ENCODE measurements around the gene CACNA2D3.

Gene CACNA2D3

DNA sequence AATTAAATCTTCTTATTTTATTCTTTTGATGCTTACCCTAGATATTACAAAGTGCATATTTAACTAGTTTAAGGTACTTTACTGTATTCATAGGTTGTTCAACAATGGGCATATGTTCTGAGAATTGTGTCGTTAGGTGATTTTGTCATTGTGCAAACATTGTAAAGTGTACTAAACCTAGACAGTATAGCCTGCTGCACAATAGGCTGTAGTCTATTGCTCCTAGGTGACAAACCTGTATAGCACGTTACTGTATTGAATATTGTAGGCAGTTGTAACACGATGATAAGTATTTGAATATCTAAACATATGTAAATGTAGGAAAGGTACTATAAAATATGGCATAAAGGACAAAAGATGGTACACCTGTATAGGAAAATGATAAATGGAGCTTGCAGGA is 100.7 kb downstream of the CACNA2D3 start:
- no peak for DNase-seq

DNA sequence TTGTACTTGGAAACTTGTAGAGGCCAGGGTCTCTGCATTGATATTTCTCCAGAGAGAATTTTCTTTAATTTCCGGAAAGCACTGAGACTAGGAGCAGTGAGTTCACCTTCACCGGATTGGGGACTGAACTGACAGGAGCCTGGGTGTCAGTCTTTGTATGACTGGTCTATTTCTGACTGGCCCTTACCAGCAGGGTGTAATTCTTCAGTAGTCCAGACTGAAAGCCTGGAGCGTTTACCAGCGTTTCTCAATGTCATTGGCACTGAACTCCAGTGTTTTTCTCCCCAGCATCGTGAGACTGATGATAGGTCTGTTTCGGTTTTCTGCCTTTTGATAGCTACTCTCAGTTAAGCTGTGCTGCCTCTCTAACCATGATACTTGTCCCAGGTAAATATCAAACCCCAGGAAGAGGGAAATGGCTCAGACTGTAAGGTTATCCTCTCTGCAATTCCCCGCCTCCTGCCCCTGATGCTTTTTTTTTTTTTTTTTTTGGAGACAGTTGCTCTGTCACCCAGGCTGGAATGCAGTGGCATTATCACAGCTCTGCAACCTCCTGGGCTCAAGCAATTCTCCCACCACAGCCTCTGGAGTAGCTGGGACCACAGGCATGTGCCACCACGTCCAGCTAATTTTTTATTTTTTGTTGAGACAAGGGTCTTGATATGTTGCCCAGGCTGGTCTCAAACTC is 103.6 kb downstream of the CACNA2D3 start:
- DNase-seq = no peak

DNA sequence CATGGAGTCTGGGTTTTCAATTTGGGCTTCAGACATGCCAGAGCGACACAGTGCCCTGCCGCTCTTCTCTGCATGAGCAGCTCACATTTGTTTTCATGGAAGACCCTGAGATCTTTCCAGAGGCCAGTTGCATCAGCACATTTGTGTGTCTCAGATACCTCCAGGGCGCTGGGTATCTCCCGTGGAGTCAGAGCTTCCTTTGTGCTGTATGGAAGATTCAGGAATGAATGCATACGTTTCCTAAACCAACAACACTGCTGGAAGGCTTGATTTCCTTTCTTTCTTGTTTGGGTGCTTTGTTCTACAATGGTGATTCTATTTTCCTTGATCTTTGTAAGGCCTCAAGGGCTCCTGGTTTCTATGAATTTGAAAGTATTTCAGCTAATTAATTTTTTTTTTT is 106.5 kb downstream of the CACNA2D3 start:
- no peak for DNase-seq

DNA sequence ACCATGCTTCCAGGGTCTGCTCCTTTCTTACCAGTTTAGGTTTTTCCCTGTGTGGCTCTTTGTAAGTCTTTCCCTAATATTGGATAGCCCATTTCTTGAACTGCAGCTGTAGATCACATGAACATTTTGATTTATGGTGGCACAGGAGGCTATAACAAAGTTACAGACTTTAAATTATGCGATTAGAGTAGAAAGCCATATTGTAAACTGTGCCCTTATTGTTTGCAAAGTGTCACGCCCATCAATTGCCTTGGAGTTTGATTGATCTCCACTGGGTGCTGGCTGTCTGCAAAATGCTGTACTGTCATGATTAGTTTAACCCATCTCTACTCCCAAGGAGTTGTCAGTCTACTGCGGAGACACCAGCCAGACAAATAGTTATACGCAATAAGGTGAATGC is 110.3 kb downstream of the CACNA2D3 start:
- DNase-seq = no peak

DNA sequence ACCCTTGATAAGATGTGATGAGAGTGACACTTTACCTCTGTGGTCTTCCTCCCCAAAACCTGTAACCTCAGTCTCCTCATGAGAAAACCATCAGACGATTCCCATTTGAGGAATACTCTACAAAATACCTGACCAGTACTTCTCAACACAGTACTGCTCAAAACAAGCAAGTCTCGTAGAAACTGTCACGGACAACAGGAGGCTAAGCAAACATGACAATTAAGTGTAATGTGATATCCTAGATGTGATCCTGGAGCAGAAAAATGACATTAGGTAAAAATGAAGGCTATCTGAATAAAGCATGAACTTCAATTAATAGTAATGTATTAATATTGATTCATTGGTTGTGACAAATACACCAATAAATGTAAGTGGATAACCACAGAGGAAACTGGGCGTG is 113.6 kb downstream of the CACNA2D3 start:
- no peak for DNase-seq

DNA sequence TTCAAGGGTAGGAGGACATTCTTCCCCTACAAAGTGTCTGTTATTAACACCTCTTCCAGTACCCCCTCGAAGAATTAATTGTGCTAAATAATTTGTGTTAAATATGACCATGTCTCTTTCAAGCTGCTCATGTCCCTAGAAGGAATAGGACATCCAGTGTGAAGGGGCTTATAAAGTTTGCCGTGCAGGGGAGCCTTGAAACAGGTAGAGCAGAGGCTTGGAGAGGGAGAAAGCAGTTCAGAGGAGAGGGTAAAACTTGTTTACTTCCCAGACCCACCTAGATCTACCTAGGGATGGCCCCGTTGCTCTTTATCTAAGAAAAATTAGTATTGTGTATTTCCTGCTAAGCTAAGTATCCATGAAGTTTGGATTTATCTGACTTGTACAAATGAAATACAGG is 114.8 kb downstream of the CACNA2D3 start:
- no peak for DNase-seq

- no peak for DNase-seq
Measured at GRCh38 chr3:54237788-54238502, 115.6 kb downstream of the CACNA2D3 start.

GRCh38 chr3:54240309-54240708 is 118.0 kb downstream of the CACNA2D3 start:
- DNase-seq = no peak

DNA sequence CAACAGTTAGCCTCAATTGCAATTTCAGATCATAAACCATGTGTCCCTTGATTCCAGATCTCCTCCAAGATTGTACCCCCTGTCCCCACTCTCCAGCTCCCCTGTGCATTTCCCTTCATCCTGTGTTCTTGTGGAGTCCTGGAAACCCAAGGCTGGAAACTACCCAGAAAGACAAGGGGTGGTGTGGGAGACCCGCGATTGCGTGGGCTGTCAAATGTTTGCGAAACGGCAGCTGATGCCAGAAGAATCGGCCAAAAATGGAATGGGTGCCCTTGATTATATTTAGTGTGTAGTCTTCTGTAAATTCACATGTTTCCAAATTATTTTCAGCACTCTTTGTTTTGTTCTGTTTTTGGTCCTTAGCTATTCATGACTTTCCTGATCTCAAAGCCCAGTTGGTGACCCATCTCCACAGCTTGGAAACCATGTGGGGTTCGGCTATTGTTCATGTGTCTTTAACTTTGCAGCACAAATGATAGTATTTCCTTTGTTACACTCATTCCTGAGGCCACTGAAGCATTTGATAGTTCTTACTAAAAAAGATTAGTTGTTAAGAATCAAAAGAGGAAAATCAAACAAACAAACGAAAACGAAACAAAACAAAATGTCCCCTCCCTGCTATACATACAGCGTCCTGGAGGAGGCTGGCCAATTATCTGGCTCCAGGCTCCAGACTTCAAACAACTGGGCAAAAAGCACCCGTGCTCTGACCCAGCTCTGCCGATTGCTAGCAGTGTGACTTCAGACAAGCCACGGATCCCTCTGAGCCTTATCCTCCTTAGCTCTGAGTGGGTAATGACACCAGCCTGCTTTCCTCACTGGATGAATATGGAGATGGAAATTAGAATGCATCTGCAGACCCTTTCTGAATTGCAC is 120.9 kb downstream of the CACNA2D3 start:
- DNase-seq = no peak

DNA sequence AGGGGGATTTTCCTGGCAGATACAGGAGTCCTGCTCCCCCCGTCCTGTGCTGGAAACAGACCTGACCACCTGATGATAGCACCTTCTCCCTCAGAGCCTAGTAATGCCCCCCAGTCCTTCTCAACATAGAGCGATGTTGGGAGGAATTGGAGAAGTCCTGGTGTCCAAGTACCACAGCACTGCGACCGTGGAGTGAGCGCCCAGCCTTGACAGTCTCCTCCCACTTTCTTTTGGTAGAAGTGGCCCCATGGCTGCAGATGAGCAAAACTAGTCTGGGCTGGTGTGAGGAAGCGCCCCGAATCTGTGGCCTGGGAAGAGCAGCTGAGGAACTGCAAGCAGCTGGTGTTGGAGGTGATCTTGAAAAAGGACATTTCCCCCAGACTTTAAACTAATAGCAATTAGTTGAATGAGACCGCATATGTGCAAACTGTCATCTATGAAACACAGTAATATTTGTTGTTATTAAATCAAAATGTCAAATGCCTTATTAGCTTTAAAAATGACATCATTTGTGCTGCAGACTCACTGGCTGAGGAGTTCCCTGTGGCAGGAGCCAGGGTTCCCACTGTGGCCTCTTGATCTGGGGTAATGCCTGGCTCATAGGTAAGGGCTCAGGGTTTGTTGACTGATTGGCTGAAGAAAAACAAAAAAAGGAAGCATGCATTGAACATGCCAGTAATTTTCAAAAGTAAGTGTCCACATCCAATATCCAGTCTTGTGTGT is 121.8 kb downstream of the CACNA2D3 start:
- no peak for DNase-seq

DNA sequence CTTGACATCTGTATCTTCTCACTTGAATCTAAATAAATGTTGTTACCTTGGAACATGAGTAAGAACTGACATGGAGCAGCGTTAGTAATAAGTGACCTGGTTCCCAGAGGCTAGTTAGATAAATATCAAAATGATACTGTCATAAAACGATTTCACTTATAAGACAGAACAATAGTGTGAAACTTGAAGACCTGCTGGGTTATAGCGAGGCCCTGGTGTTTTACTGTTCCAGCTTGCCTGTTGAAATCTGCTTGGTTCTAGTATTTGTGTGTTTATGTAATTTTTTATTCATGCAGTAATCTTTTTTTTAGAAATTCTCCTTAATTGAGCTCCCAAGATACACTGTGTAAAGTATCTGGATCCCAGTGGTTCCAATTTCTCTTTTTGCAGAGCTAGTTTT is 129.4 kb downstream of the CACNA2D3 start:
- no peak for DNase-seq

DNA sequence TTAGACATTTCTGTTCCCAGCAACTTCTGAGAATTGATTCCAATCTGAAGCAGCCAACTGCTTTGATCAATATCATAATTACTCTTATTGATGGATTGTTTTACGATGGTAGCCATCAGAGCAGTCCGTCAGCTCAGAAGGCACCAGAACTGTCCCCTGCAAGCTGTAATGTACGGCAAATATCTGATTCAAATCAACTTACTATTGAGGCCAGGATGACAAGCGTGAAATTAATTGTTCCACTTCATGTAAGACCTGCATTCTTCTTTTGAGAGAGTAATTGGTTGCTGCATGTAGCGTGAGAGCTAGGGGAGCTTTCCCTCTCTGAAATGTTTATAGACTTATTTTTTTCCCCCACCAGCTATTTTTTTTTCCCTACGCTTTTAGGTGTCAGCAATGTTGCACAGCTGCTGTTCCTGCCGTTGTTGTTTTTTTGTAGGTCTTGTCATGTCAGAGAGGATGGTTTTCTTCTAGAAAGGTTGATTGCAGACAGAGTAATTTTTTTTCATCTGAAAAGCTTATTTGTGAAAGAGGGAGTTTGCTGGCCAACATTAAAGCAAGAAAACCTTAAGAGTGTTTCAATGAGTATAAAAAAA is 134.9 kb downstream of the CACNA2D3 start:
- no peak for DNase-seq

DNA sequence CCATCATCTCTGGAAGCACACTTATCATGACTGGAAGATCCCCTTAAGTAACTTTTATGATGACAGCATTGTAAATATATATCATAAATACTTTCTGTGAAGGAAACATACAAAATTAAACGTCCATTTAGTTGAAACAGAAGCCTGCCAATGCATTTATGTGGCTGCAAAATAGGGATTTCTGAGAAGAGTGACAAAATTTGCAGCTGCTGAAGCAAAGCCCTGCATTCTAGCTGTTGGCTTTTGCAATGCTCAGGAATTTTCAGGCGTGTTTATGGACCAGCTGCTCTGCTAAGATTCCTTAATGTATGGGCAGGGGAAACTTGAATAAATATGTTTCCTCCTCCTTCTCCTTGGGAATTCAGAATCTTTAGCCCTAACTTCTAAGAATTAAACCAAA is 137.3 kb downstream of the CACNA2D3 start:
- DNase-seq = no peak

GRCh38 chr3:54261141-54261540 is 138.8 kb downstream of the CACNA2D3 start:
- DNase-seq = no peak

DNA sequence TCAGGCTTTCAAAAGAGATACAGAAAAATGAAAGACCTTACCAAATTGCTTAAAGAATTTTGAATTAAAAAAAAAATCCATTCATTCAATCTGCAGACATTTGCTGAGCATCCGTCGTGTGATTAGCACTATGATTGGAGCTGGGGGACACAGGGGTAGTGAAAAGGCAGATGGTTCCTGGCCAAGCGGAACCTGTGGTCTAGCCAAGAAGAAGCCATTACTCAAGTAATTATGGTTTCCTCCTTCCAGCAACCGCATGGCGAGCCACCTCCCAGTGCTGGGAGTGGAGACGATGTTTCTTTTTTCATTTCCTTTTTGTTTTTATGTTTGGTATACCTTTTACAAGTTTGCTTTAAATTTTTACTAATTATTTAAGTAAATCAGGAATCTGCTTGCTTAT is 140.2 kb downstream of the CACNA2D3 start:
- peak; percentile 87 for DNase-seq

- DNase-seq = no peak
Measured at GRCh38 chr3:54262946-54263345, 140.6 kb downstream of the CACNA2D3 start.

GRCh38 chr3:54264050-54264449 is 141.7 kb downstream of the CACNA2D3 start:
- peak; percentile 76 for DNase-seq

- DNase-seq = no peak
Measured at GRCh38 chr3:54270816-54271526, 148.6 kb downstream of the CACNA2D3 start.

- DNase-seq = no peak
Measured at GRCh38 chr3:54273791-54274190, 151.4 kb downstream of the CACNA2D3 start.

GRCh38 chr3:54274607-54275006 is 152.3 kb downstream of the CACNA2D3 start:
- no peak for DNase-seq

DNA sequence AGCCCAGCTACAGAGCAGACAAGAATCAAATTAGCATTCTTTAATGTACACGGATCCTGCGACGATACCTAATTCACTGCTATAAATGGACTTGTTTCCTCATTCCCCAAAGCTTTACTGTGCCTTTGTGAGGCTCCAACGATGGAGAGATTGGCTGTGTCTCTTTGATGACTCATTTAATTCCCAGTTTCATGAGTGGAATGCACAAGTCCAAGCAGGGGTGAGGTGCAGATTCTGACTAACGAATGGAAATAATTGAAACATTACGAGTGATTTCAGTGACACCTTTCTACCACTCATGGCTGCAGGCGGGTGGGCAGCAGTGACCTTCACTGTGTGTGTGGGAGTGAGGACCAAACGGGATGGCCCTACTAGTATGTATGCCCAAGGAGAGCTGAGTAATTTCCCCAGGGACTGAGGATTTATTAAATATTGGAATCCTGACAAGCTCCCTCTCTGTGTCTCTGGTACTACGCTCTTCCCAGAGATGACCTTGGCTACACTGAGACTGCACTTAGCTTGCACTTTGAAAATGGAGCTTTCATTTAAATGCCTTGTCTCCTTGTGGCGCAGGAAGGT is 156.7 kb downstream of the CACNA2D3 start:
- DNase-seq = no peak

GRCh38 chr3:54283470-54283869 is 161.1 kb downstream of the CACNA2D3 start:
- no peak for DNase-seq

Data from MV-4-11 (cell line).